H9 (cell line): Measurements from ENCODE around the gene P2RX2. TPM values are rescaled to one million over a fixed set of nuclear protein-coding genes. Genes with fewer than 3 reads are reported as not detected.

Experiments used
- DNase-seq: peaks from one replicate; pipeline ENCODE4 v3.0.0-alpha.2; 2017
- H2AFZ ChIP-seq: one replicate; pipeline ENCODE4 v1.6.1; 2013; ENCODE audit warnings: mild to moderate bottlenecking, low read length, control low read depth, moderate library complexity
- H2AK5ac ChIP-seq: 2 replicates; pipeline ENCODE4 v1.6.1; 2013; ENCODE audit warnings: low read length, control low read depth, mixed read lengths; ENCODE audit not compliant: insufficient read length
- H2BK120ac ChIP-seq: one replicate; pipeline ENCODE4 v1.6.1; 2013; ENCODE audit warnings: low read depth, mild to moderate bottlenecking, low read length, control low read depth, inconsistent platforms; ENCODE audit not compliant: poor library complexity, severe bottlenecking
- H2BK12ac ChIP-seq: 2 replicates; pipeline ENCODE4 v1.6.1; 2013; ENCODE audit warnings: low read length, control low read depth, mixed read lengths, low read depth; ENCODE audit not compliant: insufficient read length
- H2BK15ac ChIP-seq: 2 replicates; pipeline ENCODE4 v1.6.1; 2013; ENCODE audit warnings: low read depth, low read length, control low read depth
- H2BK20ac ChIP-seq: one replicate; pipeline ENCODE4 v1.6.1; 2013; ENCODE audit warnings: low read depth, mild to moderate bottlenecking, low read length, control low read depth, inconsistent platforms; ENCODE audit not compliant: poor library complexity, severe bottlenecking
- H2BK5ac ChIP-seq: 2 replicates; pipeline ENCODE4 v1.6.1; 2013; ENCODE audit warnings: low read length, control low read depth, mixed read lengths; ENCODE audit not compliant: insufficient read length
- H3K14ac ChIP-seq: 2 replicates; pipeline ENCODE4 v1.6.1; 2013; ENCODE audit warnings: low read length, control low read depth; ENCODE audit not compliant: insufficient read depth
- H3K18ac ChIP-seq: 2 replicates; pipeline ENCODE4 v1.6.1; 2013; ENCODE audit warnings: low read depth, mild to moderate bottlenecking, mixed read lengths, low read length, control low read depth; ENCODE audit not compliant: insufficient read length
- H3K23ac ChIP-seq: 2 replicates; pipeline ENCODE4 v1.6.1; 2013; ENCODE audit warnings: low read length, control low read depth, mixed read lengths, low read depth; ENCODE audit not compliant: insufficient read length
- H3K23me2 ChIP-seq: 2 replicates; pipeline ENCODE4 v1.6.1; 2013; ENCODE audit warnings: low read depth, mild to moderate bottlenecking, mixed read lengths, low read length, control low read depth; ENCODE audit not compliant: insufficient read length, poor library complexity, severe bottlenecking
- H3K27ac ChIP-seq: 2 replicates; pipeline ENCODE4 v1.5.1; 2013; ENCODE audit warnings: low read length, control low read depth, mixed read lengths, low read depth; ENCODE audit not compliant: insufficient read length
- H3K27me3 ChIP-seq: 2 replicates; pipeline ENCODE4 v1.6.1; 2013; ENCODE audit warnings: low read length, control low read depth, inconsistent platforms; ENCODE audit not compliant: insufficient read depth
- H3K4ac ChIP-seq: 2 replicates; pipeline ENCODE4 v1.6.1; 2013; ENCODE audit warnings: low read depth, mild to moderate bottlenecking, control low read depth, inconsistent platforms, low read length, moderate library complexity
- H3K4me1 ChIP-seq: 2 replicates; pipeline ENCODE4 v1.6.1; 2013; ENCODE audit warnings: low read length, control low read depth, inconsistent platforms; ENCODE audit not compliant: insufficient read depth
- H3K4me2 ChIP-seq: 2 replicates; pipeline ENCODE4 v1.6.1; 2013; ENCODE audit warnings: low read length, control low read depth, mixed read lengths; ENCODE audit not compliant: insufficient read length, insufficient read depth
- H3K56ac ChIP-seq: 2 replicates; pipeline ENCODE4 v1.6.1; 2013; ENCODE audit warnings: low read depth, mild to moderate bottlenecking, mixed read lengths, low read length, control low read depth; ENCODE audit not compliant: insufficient read length
- H3K79me1 ChIP-seq: 2 replicates; pipeline ENCODE4 v1.6.1; 2013; ENCODE audit warnings: low read depth, mild to moderate bottlenecking, moderate library complexity, low read length, control low read depth, inconsistent platforms; ENCODE audit not compliant: insufficient read depth, poor library complexity, severe bottlenecking
- H3K79me2 ChIP-seq: 2 replicates; pipeline ENCODE4 v1.6.1; 2013; ENCODE audit warnings: low read length, control low read depth, inconsistent platforms; ENCODE audit not compliant: insufficient read depth
- H3K9ac ChIP-seq: 2 replicates; pipeline ENCODE4 v1.6.1; 2013; ENCODE audit warnings: low read length, control low read depth, mixed read lengths; ENCODE audit not compliant: insufficient read length; ENCODE audit errors: extremely low read depth
- H3K9me3 ChIP-seq: one replicate; pipeline ENCODE4 v1.6.1; 2013; ENCODE audit warnings: low read depth, low read length, inconsistent platforms; ENCODE audit not compliant: control insufficient read depth
- H3T11ph ChIP-seq: one replicate; pipeline ENCODE4 v1.6.1; 2013; ENCODE audit warnings: mild to moderate bottlenecking, low read length, control low read depth, inconsistent platforms
- H4K20me1 ChIP-seq: one replicate; pipeline ENCODE4 v1.6.1; 2013; ENCODE audit not compliant: control insufficient read depth, insufficient read length, insufficient read depth
- H4K5ac ChIP-seq: 2 replicates; pipeline ENCODE4 v1.6.1; 2013; ENCODE audit warnings: low read depth, mild to moderate bottlenecking, mixed read lengths, low read length, control low read depth; ENCODE audit not compliant: insufficient read length
- H4K8ac ChIP-seq: replicated peaks from 2 replicates; pipeline ENCODE4 v1.6.1; 2013; ENCODE audit warnings: low read length, control low read depth, mixed read lengths, low read depth; ENCODE audit not compliant: insufficient read length
- H4K91ac ChIP-seq: 2 replicates; pipeline ENCODE4 v1.6.1; 2013; ENCODE audit warnings: low read depth, mild to moderate bottlenecking, moderate library complexity, mixed read lengths, low read length, control low read depth; ENCODE audit not compliant: insufficient read length
- H3K27ac Mint-ChIP-seq, 3 experiments: 2 replicates in 2 of 3; 3 replicates in 1 of 3; pipeline ENCODE4 v1.8.0; 2020 to 2021; ENCODE audit warnings: mixed read lengths in 3 of 3, mild to moderate bottlenecking in 1 of 3, moderate library complexity in 1 of 3
- H3K27me3 Mint-ChIP-seq: 2 replicates; pipeline ENCODE4 v1.8.0; 2021; ENCODE audit warnings: low read depth, mild to moderate bottlenecking, moderate library complexity, mixed read lengths
- H3K36me3 Mint-ChIP-seq, 3 experiments: 2 replicates in 2 of 3; 3 replicates in 1 of 3; pipeline ENCODE4 v1.8.0; 2020 to 2021; ENCODE audit warnings: low read depth in 3 of 3, mixed read lengths in 3 of 3; ENCODE audit not compliant: insufficient read depth in 1 of 3
- H3K4me1 Mint-ChIP-seq, 2 experiments: 2 replicates each; pipeline ENCODE4 v1.8.0; 2020; ENCODE audit warnings: mixed read lengths in 2 of 2
- H3K4me3 Mint-ChIP-seq, 2 experiments: 2 replicates in 1 of 2; 3 replicates in 1 of 2; pipeline ENCODE4 v1.8.0; 2020 to 2021; ENCODE audit warnings: mild to moderate bottlenecking in 2 of 2, mixed read lengths in 2 of 2, moderate library complexity in 1 of 2
- H3K9me3 Mint-ChIP-seq, 2 experiments: 2 replicates in 1 of 2; 3 replicates in 1 of 2; pipeline ENCODE4 v1.8.0; 2020; ENCODE audit warnings: mild to moderate bottlenecking in 2 of 2, mixed read lengths in 2 of 2, moderate library complexity in 1 of 2
- WGBS: extraction: QIAGEN DNeasy Blood & Tissue Kit; methylation state at CpG from one replicate; pipeline ENCODE4 v1.1.7; 2013; ENCODE audit warnings: missing lambda C conversion rate, low lambda C conversion rate, mixed read lengths; ENCODE audit not compliant: insufficient read length; ENCODE audit errors: extremely low coverage; 5-methylcytosine and 5-hydroxymethylcytosine counted together
- total RNA-seq: library from RNA; stranded (reverse); gene quantifications from 2 replicates; pipeline ENCODE4 v1.2.1, GENCODE V29; 2021
- TF ChIP-seq, protein P1 (sequence below): fragments of 200-600 bp; sonication (generic); conservative IDR thresholded peaks from 3 replicates; pipeline ENCODE4 v1.8.0; 2021; ENCODE audit warnings: antibody characterized with exemption, mild to moderate bottlenecking

The P2RX2 gene
- total RNA-seq, 1 experiment from 2014 or later: 1.8 TPM

DNA sequence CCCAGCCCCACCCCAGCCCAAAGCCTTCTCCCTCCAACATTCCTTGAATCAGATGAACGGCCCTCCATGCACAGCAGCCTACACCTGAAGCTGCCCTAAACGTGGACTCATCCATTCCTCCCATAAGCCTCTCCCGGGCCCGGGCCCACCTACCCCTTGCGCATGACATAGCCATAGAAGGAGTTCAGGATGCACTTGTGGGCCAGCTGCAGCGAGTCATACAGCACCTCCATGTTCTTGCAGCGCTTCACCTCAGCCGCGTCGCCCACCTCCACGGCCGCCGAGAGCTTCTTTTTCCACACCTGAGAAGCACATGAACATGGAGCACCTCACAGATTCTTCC, 46.5 kb downstream of the P2RX2 start:
- H3K4me2 ChIP-seq: no peak overlapping the region
- Mint-ChIP-seq H3K4me3 (no peak overlapping the region), H3K4me1 (no peaks in the 10 kb centered on the region), H3K36me3 (peaks cover 69 to 97% (median 96%) of the 10 kb centered on the region in 3 experiments; a peak in 6 of 7 replicates), H3K9me3 (no peaks in the 10 kb centered on the region), H3K27me3 (no peaks in the 10 kb centered on the region), H3K27ac (peak overlapping the region in 2 of 3 experiments; percentile 31 to 68; a peak in 3 of 7 replicates)
- no peak overlapping the region for H4K5ac ChIP-seq
- H3K23me2 ChIP-seq: no peaks in the 10 kb centered on the region
- no peak for DNase-seq
- no peak overlapping the region for H2BK20ac ChIP-seq
- no peak overlapping the region for H3K4ac ChIP-seq
- no peaks in the 10 kb centered on the region for H3K79me1 ChIP-seq
- H4K20me1 ChIP-seq: no peaks in the 10 kb centered on the region
- H3K27ac ChIP-seq: no peak overlapping the region
- no peaks in the 10 kb centered on the region for H3K4me1 ChIP-seq
- H3K9me3 ChIP-seq: no peaks in the 10 kb centered on the region
- H4K8ac ChIP-seq: no peak overlapping the region
- no peak overlapping the region for H3K56ac ChIP-seq
- no peak overlapping the region for H2BK5ac ChIP-seq
- no peak overlapping the region for H2AFZ ChIP-seq
- H3K9ac ChIP-seq: no peak overlapping the region
- H3T11ph ChIP-seq: no peak overlapping the region
- no peaks in the 10 kb centered on the region for H3K27me3 ChIP-seq
- H2AK5ac ChIP-seq: no peak overlapping the region
- H2BK120ac ChIP-seq: no peak overlapping the region
- H3K79me2 ChIP-seq: no peaks in the 10 kb centered on the region
- no peak overlapping the region for H3K18ac ChIP-seq
- H4K91ac ChIP-seq: no peak overlapping the region
- H2BK12ac ChIP-seq: no peak overlapping the region
- WGBS: no CpG with 5 or more reads among the region's 13 CpGs
- H3K23ac ChIP-seq: no peak overlapping the region
- no peak overlapping the region for H2BK15ac ChIP-seq
- TF ChIP-seq, protein P1, sequence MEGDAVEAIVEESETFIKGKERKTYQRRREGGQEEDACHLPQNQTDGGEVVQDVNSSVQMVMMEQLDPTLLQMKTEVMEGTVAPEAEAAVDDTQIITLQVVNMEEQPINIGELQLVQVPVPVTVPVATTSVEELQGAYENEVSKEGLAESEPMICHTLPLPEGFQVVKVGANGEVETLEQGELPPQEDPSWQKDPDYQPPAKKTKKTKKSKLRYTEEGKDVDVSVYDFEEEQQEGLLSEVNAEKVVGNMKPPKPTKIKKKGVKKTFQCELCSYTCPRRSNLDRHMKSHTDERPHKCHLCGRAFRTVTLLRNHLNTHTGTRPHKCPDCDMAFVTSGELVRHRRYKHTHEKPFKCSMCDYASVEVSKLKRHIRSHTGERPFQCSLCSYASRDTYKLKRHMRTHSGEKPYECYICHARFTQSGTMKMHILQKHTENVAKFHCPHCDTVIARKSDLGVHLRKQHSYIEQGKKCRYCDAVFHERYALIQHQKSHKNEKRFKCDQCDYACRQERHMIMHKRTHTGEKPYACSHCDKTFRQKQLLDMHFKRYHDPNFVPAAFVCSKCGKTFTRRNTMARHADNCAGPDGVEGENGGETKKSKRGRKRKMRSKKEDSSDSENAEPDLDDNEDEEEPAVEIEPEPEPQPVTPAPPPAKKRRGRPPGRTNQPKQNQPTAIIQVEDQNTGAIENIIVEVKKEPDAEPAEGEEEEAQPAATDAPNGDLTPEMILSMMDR: no peak
- H3K14ac ChIP-seq: no peak overlapping the region
